ENCODE data around the gene SUGT1.

SUGT1 gene

GRCh38 chr13:52743988-52744387 lies 91.4 kb downstream of the SUGT1 start:
- no peak for DNase-seq (ENCODE audit: low spot score)
- TF ChIP-seq, protein P1, sequence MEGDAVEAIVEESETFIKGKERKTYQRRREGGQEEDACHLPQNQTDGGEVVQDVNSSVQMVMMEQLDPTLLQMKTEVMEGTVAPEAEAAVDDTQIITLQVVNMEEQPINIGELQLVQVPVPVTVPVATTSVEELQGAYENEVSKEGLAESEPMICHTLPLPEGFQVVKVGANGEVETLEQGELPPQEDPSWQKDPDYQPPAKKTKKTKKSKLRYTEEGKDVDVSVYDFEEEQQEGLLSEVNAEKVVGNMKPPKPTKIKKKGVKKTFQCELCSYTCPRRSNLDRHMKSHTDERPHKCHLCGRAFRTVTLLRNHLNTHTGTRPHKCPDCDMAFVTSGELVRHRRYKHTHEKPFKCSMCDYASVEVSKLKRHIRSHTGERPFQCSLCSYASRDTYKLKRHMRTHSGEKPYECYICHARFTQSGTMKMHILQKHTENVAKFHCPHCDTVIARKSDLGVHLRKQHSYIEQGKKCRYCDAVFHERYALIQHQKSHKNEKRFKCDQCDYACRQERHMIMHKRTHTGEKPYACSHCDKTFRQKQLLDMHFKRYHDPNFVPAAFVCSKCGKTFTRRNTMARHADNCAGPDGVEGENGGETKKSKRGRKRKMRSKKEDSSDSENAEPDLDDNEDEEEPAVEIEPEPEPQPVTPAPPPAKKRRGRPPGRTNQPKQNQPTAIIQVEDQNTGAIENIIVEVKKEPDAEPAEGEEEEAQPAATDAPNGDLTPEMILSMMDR (IDR thresholded peaks at IDR 0.05; ENCODE audit: borderline replicate concordance, control extremely low read depth, extremely low read depth, insufficient read depth, missing control alignments), result no peak
- in situ Hi-C loops (cut with MboI; ENCODE audit: low sequenced_read_pairs, unreplicated experiment), result no loop called here

DNA sequence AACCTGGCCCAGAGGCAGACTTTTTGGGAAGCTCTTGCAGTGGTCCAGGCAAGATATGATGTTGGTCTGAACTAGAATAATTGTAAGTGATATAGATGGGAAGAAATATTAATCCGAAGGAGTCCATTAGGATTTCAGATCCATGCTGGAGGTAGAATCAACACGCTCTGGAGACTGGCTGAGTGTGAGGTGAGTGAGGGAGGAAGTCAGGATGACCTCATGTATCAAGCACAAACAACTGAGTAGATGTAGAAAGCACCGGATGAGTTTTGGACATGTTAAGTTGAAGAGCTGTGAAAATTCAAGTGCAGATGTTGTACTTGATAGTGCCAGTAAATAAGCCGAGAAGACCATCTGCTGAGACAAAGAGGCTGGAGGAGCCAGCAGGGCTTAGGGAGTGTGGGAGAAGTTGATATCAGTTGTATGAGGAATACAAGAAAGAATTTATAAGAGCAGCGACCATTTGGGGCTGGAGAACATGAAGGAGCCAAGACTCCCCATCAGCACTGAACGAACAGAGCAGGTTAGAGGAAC lies 92.3 kb downstream of the SUGT1 start:
- in situ Hi-C loops (cut with MboI; ENCODE audit: low sequenced_read_pairs, unreplicated experiment), result no loop called here
- no peak for DNase-seq (ENCODE audit: low spot score)
- TF ChIP-seq, protein P1 (IDR thresholded peaks at IDR 0.05; ENCODE audit: borderline replicate concordance, control extremely low read depth, extremely low read depth, insufficient read depth, missing control alignments), result no peak

DNA sequence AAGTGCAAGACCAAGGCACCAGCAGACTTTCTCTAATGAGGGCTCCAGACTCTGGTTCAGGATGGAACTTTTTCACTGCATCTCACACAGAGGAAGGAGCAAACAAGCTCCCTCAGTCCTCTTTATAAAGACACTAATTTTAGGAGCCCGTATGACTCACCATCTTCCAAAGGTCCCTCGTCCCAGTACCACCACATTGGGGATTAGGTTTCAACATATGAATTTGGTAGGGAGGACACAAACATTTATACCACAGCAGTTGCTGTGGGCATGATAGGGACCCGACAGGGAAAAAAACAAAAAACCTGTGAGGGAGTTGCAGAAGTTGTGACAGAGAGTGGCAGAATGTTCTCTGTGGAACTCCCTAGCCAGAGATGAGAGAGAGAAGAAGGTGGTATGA lies 93.5 kb downstream of the SUGT1 start:
- TF ChIP-seq, protein P1 (IDR thresholded peaks at IDR 0.05; ENCODE audit: borderline replicate concordance, control extremely low read depth, extremely low read depth, insufficient read depth, missing control alignments), result no peak
- DNase-seq (ENCODE audit: low spot score), result no peak
- in situ Hi-C loops (cut with MboI; ENCODE audit: low sequenced_read_pairs, unreplicated experiment), result no loop called here

- no peak for DNase-seq (ENCODE audit: low spot score)
- in situ Hi-C loops (cut with MboI; ENCODE audit: low sequenced_read_pairs, unreplicated experiment), result no loop called here
- TF ChIP-seq, protein P1 (IDR thresholded peaks at IDR 0.05; ENCODE audit: borderline replicate concordance, control extremely low read depth, extremely low read depth, insufficient read depth, missing control alignments), result no peak
These were observed 96.8 kb downstream of the SUGT1 start for GRCh38 chr13:52749419-52749818.

Data from GM13976 (cell line).